Activated CD4-positive, alpha-beta T cell treated with anti-CD3 and anti-CD28 coated beads, Interleukin-2, amount 50 U/mL, for 48 hours (primary cell): ENCODE results near the gene POMZP3.
A peak's percentile ranks its signal among the peaks of the same experiment; 100 is the strongest.
"Not testable (repeated sequence)": the region's sequence is repeated elsewhere in the genome, so short reads cannot be mapped to it uniquely, and the experiment has no call there.

Source experiments
- DNase-seq, 2 experiments: peaks; one replicate each; pipeline ENCODE4 v3.0.0-alpha.2; 2020

POMZP3 gene

DNA sequence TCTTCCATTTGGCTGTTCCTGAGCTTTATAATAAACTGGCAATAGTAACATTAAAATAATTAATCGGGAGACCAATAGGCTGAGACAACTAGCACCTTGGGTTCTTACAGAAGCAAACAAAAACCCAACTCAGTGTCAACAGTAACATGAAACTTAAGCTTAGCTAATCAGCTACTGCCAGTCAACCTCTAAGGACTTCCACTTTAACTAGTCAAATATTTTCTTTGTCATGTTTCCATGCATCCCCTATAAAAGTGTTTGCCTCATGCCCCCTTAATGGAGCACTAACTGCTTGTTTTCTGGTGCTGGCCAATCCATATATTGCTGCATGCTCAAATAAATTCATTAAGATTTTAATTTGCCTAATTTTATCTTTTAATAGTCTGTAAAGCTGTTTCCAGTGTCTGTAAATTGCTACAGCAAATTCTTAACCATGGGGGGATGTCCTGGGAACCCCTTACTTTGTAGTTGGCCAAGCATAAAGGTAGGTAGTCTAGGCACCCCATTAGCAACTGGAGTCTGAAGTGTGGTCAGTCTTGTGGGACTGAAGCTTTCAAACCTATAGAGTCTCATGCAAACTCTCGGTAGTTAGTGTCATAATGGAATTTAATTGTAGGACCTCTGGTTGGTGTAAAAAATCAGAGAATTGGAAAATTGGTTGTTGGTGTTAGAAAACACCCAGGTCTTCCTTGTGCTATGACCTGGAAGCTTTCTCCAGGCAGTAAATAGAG is 40.3 kb downstream of the POMZP3 start:
- not testable (repeated sequence) for DNase-seq

DNA sequence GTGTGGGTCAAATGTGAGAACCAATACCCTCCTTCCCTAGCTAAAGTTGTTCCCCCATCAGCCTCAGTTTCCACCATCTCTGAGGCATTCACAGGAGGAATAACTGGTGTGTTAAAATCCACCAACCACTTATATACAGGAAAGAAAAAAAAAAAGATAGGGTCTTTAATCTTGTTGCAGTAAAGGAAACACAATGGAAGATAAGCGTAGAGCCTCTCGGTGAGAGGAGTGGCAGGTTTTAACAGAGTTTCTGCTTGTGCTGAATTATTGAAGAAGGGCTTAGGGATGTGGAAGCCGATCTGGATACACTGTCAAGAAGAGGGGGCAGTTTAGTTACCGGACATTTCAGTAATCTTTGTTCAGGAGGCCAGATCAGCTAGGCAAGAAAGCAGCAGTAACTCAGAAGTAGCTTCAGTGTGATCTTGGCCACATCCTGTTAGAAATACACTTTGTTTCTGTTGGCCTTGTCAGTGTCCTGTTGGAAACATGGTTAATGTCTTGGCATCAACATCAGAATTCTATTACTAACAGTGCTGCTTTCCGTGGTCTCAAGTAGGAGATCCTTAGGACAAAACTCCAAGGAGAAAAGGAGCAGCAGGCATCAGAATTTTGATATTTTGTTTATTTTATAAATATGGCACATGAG is 43.3 kb downstream of the POMZP3 start:
- DNase-seq = not testable (repeated sequence)

DNA sequence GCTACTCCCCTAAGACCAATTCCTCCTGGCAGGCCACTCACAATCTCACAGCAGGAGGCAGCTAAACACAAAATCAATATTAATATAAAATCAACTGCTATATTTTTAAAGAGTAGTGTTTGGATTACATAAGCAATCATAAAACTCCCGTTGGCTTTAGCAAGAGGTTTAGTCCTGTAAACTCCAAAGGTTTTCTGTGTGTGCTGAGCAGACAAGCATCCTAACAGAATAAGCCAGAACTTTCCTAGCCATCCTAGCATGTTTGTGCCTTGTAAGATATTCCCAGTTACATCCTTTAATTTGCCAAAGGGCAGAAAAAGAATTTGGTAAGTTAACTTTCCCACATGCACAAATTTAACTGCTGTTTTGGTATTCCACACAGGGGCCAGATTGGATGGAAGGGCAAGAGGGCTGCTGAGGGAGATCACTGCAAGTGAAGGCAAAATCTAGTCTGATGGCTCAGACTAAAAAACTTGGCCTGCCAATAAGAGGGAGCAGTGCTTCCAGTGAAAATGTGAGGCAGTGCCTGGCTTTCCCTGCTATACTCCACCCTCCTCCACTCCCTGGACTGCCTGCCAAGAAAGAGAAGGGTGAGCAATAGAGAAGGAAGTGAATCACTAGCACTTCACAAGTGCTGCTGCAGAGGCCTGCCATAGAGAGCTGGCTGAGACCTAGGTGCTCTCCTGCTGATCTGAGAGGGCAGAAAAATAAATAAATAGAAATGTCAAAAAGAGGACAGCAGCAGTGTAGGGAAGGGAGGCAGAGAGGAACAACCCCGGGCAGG is 44.0 kb downstream of the POMZP3 start:
- peak; percentile 20 to 42 for DNase-seq

GRCh38 chr7:76575919-76576655 is 51.0 kb downstream of the POMZP3 start:
- not testable (repeated sequence) for DNase-seq

GRCh38 chr7:76575431-76575830 is 51.6 kb downstream of the POMZP3 start:
- DNase-seq = not testable (repeated sequence)

DNA sequence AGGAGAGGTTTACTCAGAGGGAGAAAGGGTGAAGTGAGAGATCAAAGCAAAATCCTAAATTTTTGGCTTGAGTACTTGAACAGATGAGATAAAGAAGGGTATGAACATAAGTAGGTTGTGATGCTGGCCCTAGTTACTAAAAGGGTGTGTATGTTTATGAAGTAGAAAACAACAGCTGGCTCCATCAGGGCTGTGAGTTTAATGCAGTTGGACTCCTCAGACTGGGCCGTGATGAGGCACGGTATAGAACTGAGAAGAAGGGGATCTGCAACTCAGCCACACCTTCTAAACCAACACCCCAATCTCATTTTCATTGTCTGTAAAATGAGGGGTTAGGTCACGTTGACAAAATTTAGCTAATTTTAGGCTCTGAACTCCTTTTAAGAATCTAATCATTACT is 54.8 kb downstream of the POMZP3 start:
- not testable (repeated sequence) for DNase-seq

DNA sequence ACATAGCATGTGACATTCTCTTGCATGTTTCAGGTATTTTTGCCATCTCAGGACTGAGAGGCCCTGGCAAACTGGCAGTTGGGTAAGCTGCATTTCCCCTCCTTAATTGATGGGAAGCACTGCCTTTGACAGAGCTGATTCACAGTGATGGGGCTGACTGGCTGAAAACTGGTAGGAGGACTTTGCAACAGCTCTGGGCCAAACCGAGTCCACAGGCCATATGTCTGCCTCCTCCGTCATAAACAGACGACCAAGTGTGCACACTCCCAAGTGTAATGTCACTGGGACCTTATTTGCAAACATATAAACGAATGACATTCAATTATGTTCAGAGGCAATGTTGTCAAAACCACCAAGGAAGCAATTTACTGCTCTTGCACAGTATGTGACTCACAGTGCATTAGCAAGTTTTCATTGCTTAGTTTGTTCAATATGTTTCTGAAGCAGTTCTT is 56.7 kb downstream of the POMZP3 start:
- DNase-seq = not testable (repeated sequence)

DNA sequence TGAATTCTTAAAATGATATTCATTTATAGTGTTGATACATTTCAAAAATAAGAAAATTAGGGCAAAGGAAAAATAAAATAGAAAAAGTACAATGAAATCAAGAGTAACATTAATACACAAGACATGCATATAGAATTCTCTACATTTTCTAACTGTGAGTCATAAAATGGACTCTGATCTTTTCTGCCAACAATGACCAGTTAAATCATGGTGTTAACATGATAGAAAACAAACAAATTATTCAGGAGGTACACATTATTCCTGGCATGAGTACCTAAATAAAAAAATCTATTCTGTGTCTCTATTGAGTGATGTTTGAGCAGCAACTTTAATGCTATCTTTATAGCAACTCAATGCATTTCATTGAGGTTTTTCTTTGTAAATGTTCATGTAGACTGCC is 58.3 kb downstream of the POMZP3 start:
- DNase-seq = not testable (repeated sequence)

GRCh38 chr7:76567753-76568152 is 59.3 kb downstream of the POMZP3 start:
- DNase-seq = not testable (repeated sequence)

DNA sequence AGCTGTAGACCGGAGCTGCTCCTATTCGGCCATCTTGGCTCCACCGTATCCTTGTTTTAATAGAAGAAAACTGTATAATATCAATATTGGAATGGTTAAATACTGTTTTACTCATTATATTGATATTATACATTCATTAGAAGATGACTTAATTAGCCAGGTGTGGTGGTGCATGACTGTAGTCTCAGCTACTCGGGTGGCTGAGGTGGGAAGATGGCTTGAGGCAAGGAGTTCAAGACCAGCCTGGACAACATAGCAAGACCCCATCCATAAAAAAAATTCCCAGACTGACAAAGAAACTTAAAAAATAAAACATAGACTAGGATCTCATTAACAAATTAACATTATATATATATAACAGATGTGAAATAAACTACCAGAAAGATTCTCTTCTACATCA is 59.8 kb downstream of the POMZP3 start:
- not testable (repeated sequence) for DNase-seq

DNA sequence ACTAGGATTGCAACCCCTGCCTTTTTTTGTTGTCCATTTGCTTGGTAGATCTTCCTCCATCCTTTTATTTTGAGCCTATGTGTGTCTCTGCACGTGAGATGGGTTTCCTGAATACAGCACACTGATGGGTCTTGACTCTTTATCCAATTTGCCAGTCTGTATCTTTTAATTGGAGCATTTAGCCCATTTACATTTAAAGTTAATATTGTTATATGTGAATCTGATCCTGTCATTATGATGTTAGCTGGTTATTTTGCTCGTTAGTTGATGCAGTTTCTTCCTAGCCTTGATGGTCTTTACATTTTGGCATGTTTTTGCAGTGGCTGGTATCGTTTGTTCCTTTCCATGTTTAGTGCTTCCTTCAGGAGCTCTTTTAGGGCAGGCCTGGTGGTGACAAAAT is 62.1 kb downstream of the POMZP3 start:
- DNase-seq = not testable (repeated sequence)

GRCh38 chr7:76561342-76561741 is 65.7 kb downstream of the POMZP3 start:
- DNase-seq = not testable (repeated sequence)

DNA sequence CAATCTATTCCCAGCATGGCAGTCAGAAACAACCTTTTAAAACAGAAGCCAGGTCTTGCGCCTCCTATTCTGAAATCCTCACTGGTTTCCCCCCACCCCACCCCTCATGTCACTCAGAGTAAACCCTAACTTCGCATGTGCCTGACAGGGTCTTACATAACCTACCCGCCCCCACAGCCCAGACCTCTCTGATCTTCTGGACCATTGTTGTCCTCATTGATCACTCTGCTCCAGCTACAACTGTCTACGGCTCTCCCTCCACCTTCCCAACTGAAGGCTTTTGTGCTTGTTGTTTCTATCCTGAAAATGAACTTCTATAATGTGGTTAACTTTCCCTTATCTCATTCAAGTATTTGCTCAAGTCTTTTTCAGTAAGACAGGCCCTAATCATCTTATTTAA is 66.9 kb downstream of the POMZP3 start:
- not testable (repeated sequence) for DNase-seq
